Activated T-cell treated with anti-CD3 and anti-CD28 coated beads, Interleukin-2, amount 50 U/mL, for 48 hours (primary cell): ENCODE results near the gene CREG1.
A peak's percentile ranks its signal among the peaks of the same experiment; 100 is the strongest.
"Not testable (repeated sequence)": the region's sequence is repeated elsewhere in the genome, so short reads cannot be mapped to it uniquely, and the experiment has no call there.

Source experiments
- DNase-seq, 2 experiments: peaks; one replicate each; pipeline ENCODE4 v3.0.0-alpha.2; 2020

CREG1 gene

GRCh38 chr1:167563579-167564246, 10.2 kb upstream of the CREG1 start:
- no peak for DNase-seq

GRCh38 chr1:167562702-167563101, 9.1 kb upstream of the CREG1 start:
- no peak for DNase-seq

- DNase-seq, result no peak
Measured at GRCh38 chr1:167561753-167562152, 8.2 kb upstream of the CREG1 start.

GRCh38 chr1:167555971-167556714, 2.6 kb upstream of the CREG1 start:
- DNase-seq, result peak; percentile 83 to 86

- not testable (repeated sequence) for DNase-seq
Measured at GRCh38 chr1:167555072-167555471, 1.5 kb upstream of the CREG1 start.

- DNase-seq, result peak; percentile 28 to 34
Measured at GRCh38 chr1:167554028-167554779, 642 bp upstream of the CREG1 start.

- no peak for DNase-seq
Measured at GRCh38 chr1:167551362-167551761, 2.2 kb downstream of the CREG1 start.

GRCh38 chr1:167548059-167548932, 5.3 kb downstream of the CREG1 start:
- no peak for DNase-seq

GRCh38 chr1:167546935-167547334, 6.6 kb downstream of the CREG1 start:
- DNase-seq, result no peak

- no peak for DNase-seq
Measured at GRCh38 chr1:167545349-167545748, 8.2 kb downstream of the CREG1 start.

GRCh38 chr1:167544447-167545093, 9.0 kb downstream of the CREG1 start:
- DNase-seq, result no peak

GRCh38 chr1:167543199-167543990, 10.2 kb downstream of the CREG1 start:
- no peak for DNase-seq

- no peak for DNase-seq
Measured at GRCh38 chr1:167542109-167543032, 11.2 kb downstream of the CREG1 start.

- DNase-seq, result no peak
Measured at GRCh38 chr1:167541610-167542009, 12.0 kb downstream of the CREG1 start.

- no peak for DNase-seq
Measured at GRCh38 chr1:167541003-167541402, 12.6 kb downstream of the CREG1 start.

GRCh38 chr1:167538657-167539056, 14.9 kb downstream of the CREG1 start:
- no peak for DNase-seq

- peak; percentile 79 to 81 for DNase-seq
Measured at GRCh38 chr1:167533851-167534300, 19.7 kb downstream of the CREG1 start.

GRCh38 chr1:167532964-167533824, 20.4 kb downstream of the CREG1 start:
- DNase-seq, result no peak

GRCh38 chr1:167532375-167532774, 21.2 kb downstream of the CREG1 start:
- no peak for DNase-seq
